WTC11 (cell line): Measurements from ENCODE around the gene SHROOM1. TPM values are rescaled to one million over a fixed set of nuclear protein-coding genes. Genes with fewer than 3 reads are reported as not detected.

Experiments
- ATAC-seq: fragments of 200-7000 bp; cut with Tn5 transposase; 2 replicates; pipeline ENCODE4 v1.10.0; 2021; ENCODE audit warnings: mild to moderate bottlenecking, moderate library complexity
- CTCF ChIA-PET: fragments of 300-600 bp; sonication (Branson Sonifier 250); formaldehyde crosslinking; loops from one replicate; lab custom pipeline; 2021; ENCODE audit warnings: antibody characterized with exemption; lab: Charles Lee
- POLR2A ChIA-PET: fragments of 350-600 bp; sonication (Branson Sonifier 250); formaldehyde crosslinking; loops from one replicate; lab custom pipeline; 2021; ENCODE audit warnings: antibody characterized with exemption; lab: Charles Lee
- DNase-seq: peaks from one replicate; pipeline ENCODE4 v3.0.0; 2021; ENCODE audit warnings: low spot score
- H3K27ac Mint-ChIP-seq: 2 replicates; pipeline ENCODE4 v1.8.0; 2021; ENCODE audit warnings: mixed read lengths
- H3K27me3 Mint-ChIP-seq: 2 replicates; pipeline ENCODE4 v1.8.0; 2021; ENCODE audit warnings: low read depth, mild to moderate bottlenecking, moderate library complexity, mixed read lengths
- H3K36me3 Mint-ChIP-seq: 2 replicates; pipeline ENCODE4 v1.8.0; 2021; ENCODE audit warnings: mixed read lengths
- H3K4me1 Mint-ChIP-seq: 2 replicates; pipeline ENCODE4 v1.8.0; 2022; ENCODE audit warnings: mixed read lengths
- H3K4me3 Mint-ChIP-seq: 2 replicates; pipeline ENCODE4 v1.8.0; 2021; ENCODE audit warnings: mild to moderate bottlenecking, moderate library complexity, mixed read lengths
- H3K9me3 Mint-ChIP-seq: 2 replicates; pipeline ENCODE4 v1.8.0; 2021; ENCODE audit warnings: mixed read lengths
- ARID4B ChIP-seq: sonication (generic); formaldehyde crosslinking; IDR thresholded peaks from 2 replicates; pipeline ENCODE4 v1.8.0; 2023; ENCODE audit warnings: missing genetic modification reagents, mild to moderate bottlenecking, borderline replicate concordance
- ATF1 ChIP-seq: sonication (generic); formaldehyde crosslinking; IDR thresholded peaks from 2 replicates; pipeline ENCODE4 v1.8.1; 2023; ENCODE audit warnings: mild to moderate bottlenecking, moderate library complexity, missing genetic modification reagents
- CREB1 ChIP-seq: sonication (generic); formaldehyde crosslinking; IDR thresholded peaks from 2 replicates; pipeline ENCODE4 v1.8.0; 2023; ENCODE audit warnings: mild to moderate bottlenecking, missing genetic modification reagents
- CREM ChIP-seq: sonication (generic); formaldehyde crosslinking; IDR thresholded peaks from 2 replicates; pipeline ENCODE4 v1.8.1; 2022; ENCODE audit warnings: mild to moderate bottlenecking, missing genetic modification reagents, moderate library complexity
- EMX1 ChIP-seq: fragments of 250-450 bp; sonication (Bioruptor Pico); IDR thresholded peaks from 2 replicates; pipeline ENCODE4 v1.8.0; 2021; ENCODE audit warnings: mild to moderate bottlenecking
- ESRRA ChIP-seq: sonication (generic); formaldehyde crosslinking; IDR thresholded peaks from 2 replicates; pipeline ENCODE4 v1.8.1; 2022; ENCODE audit warnings: mild to moderate bottlenecking, missing genetic modification reagents, borderline replicate concordance
- ETV6 ChIP-seq: sonication (generic); formaldehyde crosslinking; IDR thresholded peaks from 2 replicates; pipeline ENCODE4 v1.8.1; 2022; ENCODE audit warnings: mild to moderate bottlenecking, missing genetic modification reagents
- HMGA2 ChIP-seq: fragments of 250-450 bp; sonication (Bioruptor Pico); IDR thresholded peaks from 2 replicates; pipeline ENCODE4 v1.4.0; 2021; ENCODE audit warnings: mild to moderate bottlenecking, moderate library complexity
- HMGXB4 ChIP-seq: sonication (generic); formaldehyde crosslinking; IDR thresholded peaks from 2 replicates; pipeline ENCODE4 v1.8.1; 2023; ENCODE audit warnings: mild to moderate bottlenecking, moderate library complexity, missing genetic modification reagents
- JUN ChIP-seq: sonication (generic); formaldehyde crosslinking; IDR thresholded peaks from 2 replicates; pipeline ENCODE4 v1.8.0; 2023; ENCODE audit warnings: mild to moderate bottlenecking, missing genetic modification reagents
- MXD4 ChIP-seq: fragments of 250-450 bp; sonication (Bioruptor Pico); IDR thresholded peaks from 2 replicates; pipeline ENCODE4 v1.8.0; 2021; ENCODE audit warnings: mild to moderate bottlenecking, moderate library complexity, borderline replicate concordance
- RELA ChIP-seq: sonication (generic); formaldehyde crosslinking; IDR thresholded peaks from 2 replicates; pipeline ENCODE4 v1.8.1; 2022; ENCODE audit warnings: missing genetic modification reagents, mild to moderate bottlenecking, borderline replicate concordance
- SMAD3 ChIP-seq: sonication (generic); formaldehyde crosslinking; IDR thresholded peaks from 2 replicates; pipeline ENCODE4 v1.8.0; 2022; ENCODE audit warnings: missing genetic modification reagents, mild to moderate bottlenecking, borderline replicate concordance
- TEAD1 ChIP-seq: sonication (generic); formaldehyde crosslinking; IDR thresholded peaks from 2 replicates; pipeline ENCODE4 v1.8.0; 2022; ENCODE audit warnings: mild to moderate bottlenecking, missing genetic modification reagents
- TP53 ChIP-seq: sonication (generic); formaldehyde crosslinking; IDR thresholded peaks from 2 replicates; pipeline ENCODE4 v1.8.1; 2023; ENCODE audit warnings: mild to moderate bottlenecking, missing genetic modification reagents
- ZBTB21 ChIP-seq: sonication (generic); formaldehyde crosslinking; IDR thresholded peaks from 2 replicates; pipeline ENCODE4 v1.8.1; 2023; ENCODE audit warnings: mild to moderate bottlenecking, missing genetic modification reagents, borderline replicate concordance
- ZNF121 ChIP-seq: sonication (generic); formaldehyde crosslinking; IDR thresholded peaks from 2 replicates; pipeline ENCODE4 v1.8.0; 2023; ENCODE audit warnings: missing genetic modification reagents
- ZNF263 ChIP-seq: sonication (generic); formaldehyde crosslinking; IDR thresholded peaks from 2 replicates; pipeline ENCODE4 v1.8.1; 2022; ENCODE audit warnings: low read depth, mild to moderate bottlenecking, moderate library complexity, missing genetic modification reagents
- ZNF396 ChIP-seq: fragments of 250-450 bp; sonication (Bioruptor Pico); IDR thresholded peaks from 2 replicates; pipeline ENCODE4 v1.8.0; 2021; ENCODE audit warnings: mild to moderate bottlenecking, moderate library complexity, borderline replicate concordance
- ZNF671 ChIP-seq: fragments of 250-450 bp; sonication (Bioruptor Pico); IDR thresholded peaks from 2 replicates; pipeline ENCODE4 v1.8.0; 2021; ENCODE audit warnings: mild to moderate bottlenecking
- total RNA-seq: library from RNA; stranded (reverse); gene quantifications from 3 replicates; pipeline ENCODE4 v1.2.3, GENCODE V29; 2021
- TF ChIP-seq, protein P1 (sequence below): sonication (generic); formaldehyde crosslinking; IDR thresholded peaks from 2 replicates; pipeline ENCODE4 v1.8.0; 2023; ENCODE audit warnings: missing genetic modification reagents
- TF ChIP-seq, protein P2 (sequence below): sonication (generic); formaldehyde crosslinking; IDR thresholded peaks from 2 replicates; pipeline ENCODE4 v1.8.1; 2022; ENCODE audit warnings: mild to moderate bottlenecking, moderate library complexity, missing genetic modification reagents
- TF ChIP-seq, protein P3 (sequence below): sonication (generic); formaldehyde crosslinking; IDR thresholded peaks from 2 replicates; pipeline ENCODE4 v1.8.0; 2022; ENCODE audit warnings: mild to moderate bottlenecking, missing genetic modification reagents
- TF ChIP-seq, protein P4 (sequence below): sonication (generic); formaldehyde crosslinking; IDR thresholded peaks from 2 replicates; pipeline ENCODE4 v1.8.1; 2022; ENCODE audit warnings: low read depth, mild to moderate bottlenecking, moderate library complexity, missing genetic modification reagents, borderline replicate concordance
- TF ChIP-seq, protein P5 (sequence below): fragments of 250-450 bp; sonication (Bioruptor Pico); IDR thresholded peaks from 2 replicates; pipeline ENCODE4 v2.1.2; 2022; ENCODE audit warnings: mild to moderate bottlenecking, moderate library complexity

The SHROOM1 gene
- total RNA-seq, 1 experiment from 2014 or later: 8.1 TPM

DNA sequence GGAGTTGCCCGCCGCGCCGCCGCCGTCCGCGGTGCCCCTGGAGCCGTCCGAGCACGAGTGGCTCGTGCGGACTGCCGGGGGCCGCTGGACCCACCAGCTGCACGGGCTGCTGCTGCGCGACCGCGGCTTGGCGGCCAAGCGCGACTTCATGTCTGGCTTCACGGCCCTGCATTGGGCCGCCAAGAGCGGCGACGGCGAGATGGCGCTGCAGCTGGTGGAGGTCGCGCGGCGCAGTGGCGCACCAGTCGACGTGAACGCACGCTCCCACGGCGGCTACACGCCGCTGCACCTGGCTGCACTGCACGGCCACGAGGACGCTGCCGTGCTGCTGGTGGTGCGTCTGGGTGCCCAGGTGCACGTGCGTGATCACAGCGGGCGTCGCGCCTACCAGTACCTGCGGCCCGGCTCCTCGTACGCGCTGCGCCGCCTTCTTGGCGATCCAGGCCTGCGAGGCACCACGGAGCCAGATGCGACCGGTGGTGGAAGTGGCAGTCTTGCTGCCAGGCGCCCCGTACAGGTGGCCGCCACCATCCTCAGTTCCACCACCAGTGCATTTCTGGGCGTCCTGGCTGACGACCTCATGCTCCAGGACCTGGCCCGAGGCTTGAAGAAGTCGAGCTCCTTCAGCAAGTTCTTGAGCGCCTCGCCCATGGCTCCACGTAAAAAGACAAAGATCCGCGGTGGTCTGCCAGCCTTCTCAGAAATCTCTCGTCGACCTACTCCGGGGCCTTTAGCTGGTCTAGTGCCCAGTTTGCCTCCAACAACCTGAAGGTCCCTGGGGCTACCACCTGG is 15.7 kb downstream of the SHROOM1 start:
- Mint-ChIP-seq H3K4me3 (peak overlapping the region; percentile 45), H3K36me3 (no peaks in the 10 kb centered on the region), H3K27me3 (peaks cover 82% of the 10 kb centered on the region), H3K9me3 (no peaks in the 10 kb centered on the region), H3K4me1 (peaks cover 13% of the 10 kb centered on the region), H3K27ac (no peak overlapping the region)
- peak; percentile 65 for DNase-seq
- ChIA-PET POLR2A (interaction anchor here (1.5 to 1.9 kb wide), 2 partner anchors 8 to 318 kb away, joined by 5 to 7 read pairs; no protein-coding TSS in a partner anchor), CTCF (interaction anchor here (0.8 to 3.1 kb wide), 13 partner anchors 8 to 288 kb away, joined by 3 to 26 read pairs (median 7); partner anchors contain the start of genes CCNI2, GDF9, KIF3A and SEPTIN8)
- peak; percentile 58 for ATAC-seq
- TF ChIP-seq, protein P1, sequence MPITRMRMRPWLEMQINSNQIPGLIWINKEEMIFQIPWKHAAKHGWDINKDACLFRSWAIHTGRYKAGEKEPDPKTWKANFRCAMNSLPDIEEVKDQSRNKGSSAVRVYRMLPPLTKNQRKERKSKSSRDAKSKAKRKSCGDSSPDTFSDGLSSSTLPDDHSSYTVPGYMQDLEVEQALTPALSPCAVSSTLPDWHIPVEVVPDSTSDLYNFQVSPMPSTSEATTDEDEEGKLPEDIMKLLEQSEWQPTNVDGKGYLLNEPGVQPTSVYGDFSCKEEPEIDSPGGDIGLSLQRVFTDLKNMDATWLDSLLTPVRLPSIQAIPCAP (CRISPR knock-in tag): 0 out of 2 replicates have a peak, but pooled peaks have one; percentile 40
- TF ChIP-seq HMGXB4 (CRISPR knock-in tag) (0 out of 2 replicates have a peak, but pooled peaks have one; percentile 38), JUN (CRISPR knock-in tag) (peak; percentile 77; the same call in 1 of the 2 replicates), ARID4B (CRISPR knock-in tag) (peak; percentile 89; the same call in 1 of the 2 replicates), TEAD1 (CRISPR knock-in tag) (peak; percentile 80; the same call in 1 of the 2 replicates), TP53 (peak; percentile 82; the same call in 1 of the 2 replicates), EMX1 (CRISPR knock-in tag) (no peak), ETV6 (CRISPR knock-in tag) (no peak), ESRRA (peak; percentile 77), RELA (CRISPR knock-in tag) (peak; percentile 93; the same call in 1 of the 2 replicates), MXD4 (no peak), HMGA2 (CRISPR knock-in tag) (no peak), CREB1 (peak; percentile 72; the same call in 1 of the 2 replicates), ZNF121 (CRISPR knock-in tag) (peak; percentile 67; the same call in 1 of the 2 replicates), ZBTB21 (CRISPR knock-in tag) (peak; percentile 86), ZNF263 (CRISPR knock-in tag) (no peak; the same call in 1 of the 2 replicates), ATF1 (CRISPR knock-in tag) (no peak; the same call in 1 of the 2 replicates), ZNF396 (CRISPR knock-in tag) (no peak), CREM (CRISPR knock-in tag) (no peak; the same call in 1 of the 2 replicates), SMAD3 (peak; percentile 90), ZNF671 (CRISPR knock-in tag) (no peak)
- TF ChIP-seq, protein P2, sequence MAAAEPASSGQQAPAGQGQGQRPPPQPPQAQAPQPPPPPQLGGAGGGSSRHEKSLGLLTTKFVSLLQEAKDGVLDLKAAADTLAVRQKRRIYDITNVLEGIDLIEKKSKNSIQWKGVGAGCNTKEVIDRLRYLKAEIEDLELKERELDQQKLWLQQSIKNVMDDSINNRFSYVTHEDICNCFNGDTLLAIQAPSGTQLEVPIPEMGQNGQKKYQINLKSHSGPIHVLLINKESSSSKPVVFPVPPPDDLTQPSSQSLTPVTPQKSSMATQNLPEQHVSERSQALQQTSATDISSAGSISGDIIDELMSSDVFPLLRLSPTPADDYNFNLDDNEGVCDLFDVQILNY (CRISPR knock-in tag): no peak; the same call in 1 of the 2 replicates
- TF ChIP-seq, protein P3, sequence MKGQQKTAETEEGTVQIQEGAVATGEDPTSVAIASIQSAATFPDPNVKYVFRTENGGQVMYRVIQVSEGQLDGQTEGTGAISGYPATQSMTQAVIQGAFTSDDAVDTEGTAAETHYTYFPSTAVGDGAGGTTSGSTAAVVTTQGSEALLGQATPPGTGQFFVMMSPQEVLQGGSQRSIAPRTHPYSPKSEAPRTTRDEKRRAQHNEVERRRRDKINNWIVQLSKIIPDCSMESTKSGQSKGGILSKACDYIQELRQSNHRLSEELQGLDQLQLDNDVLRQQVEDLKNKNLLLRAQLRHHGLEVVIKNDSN (CRISPR knock-in tag): no peak; the same call in 1 of the 2 replicates
- TF ChIP-seq, protein P4, sequence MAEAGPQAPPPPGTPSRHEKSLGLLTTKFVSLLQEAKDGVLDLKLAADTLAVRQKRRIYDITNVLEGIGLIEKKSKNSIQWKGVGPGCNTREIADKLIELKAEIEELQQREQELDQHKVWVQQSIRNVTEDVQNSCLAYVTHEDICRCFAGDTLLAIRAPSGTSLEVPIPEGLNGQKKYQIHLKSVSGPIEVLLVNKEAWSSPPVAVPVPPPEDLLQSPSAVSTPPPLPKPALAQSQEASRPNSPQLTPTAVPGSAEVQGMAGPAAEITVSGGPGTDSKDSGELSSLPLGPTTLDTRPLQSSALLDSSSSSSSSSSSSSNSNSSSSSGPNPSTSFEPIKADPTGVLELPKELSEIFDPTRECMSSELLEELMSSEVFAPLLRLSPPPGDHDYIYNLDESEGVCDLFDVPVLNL (CRISPR knock-in tag): no peak
- TF ChIP-seq, protein P5, sequence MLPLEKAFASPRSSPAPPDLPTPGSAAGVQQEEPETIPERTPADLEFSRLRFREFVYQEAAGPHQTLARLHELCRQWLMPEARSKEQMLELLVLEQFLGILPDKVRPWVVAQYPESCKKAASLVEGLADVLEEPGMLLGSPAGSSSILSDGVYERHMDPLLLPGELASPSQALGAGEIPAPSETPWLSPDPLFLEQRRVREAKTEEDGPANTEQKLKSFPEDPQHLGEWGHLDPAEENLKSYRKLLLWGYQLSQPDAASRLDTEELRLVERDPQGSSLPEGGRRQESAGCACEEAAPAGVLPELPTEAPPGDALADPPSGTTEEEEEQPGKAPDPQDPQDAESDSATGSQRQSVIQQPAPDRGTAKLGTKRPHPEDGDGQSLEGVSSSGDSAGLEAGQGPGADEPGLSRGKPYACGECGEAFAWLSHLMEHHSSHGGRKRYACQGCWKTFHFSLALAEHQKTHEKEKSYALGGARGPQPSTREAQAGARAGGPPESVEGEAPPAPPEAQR (CRISPR knock-in tag): no peak
